Hindlimb muscle (tissue), 1 donor: ENCODE measurements around the gene SLC37A2. TPM values are rescaled to one million over a fixed set of nuclear protein-coding genes. Genes with fewer than 3 reads are reported as not detected.

ENCODE experiments used
- DNase-seq: peaks from one replicate; pipeline ENCODE4 v3.0.0-alpha.2; 2013
- polyA plus RNA-seq: library from polyadenylated mRNA; unstranded; fragments of 120-200 nt; gene quantifications from one replicate; pipeline ENCODE4 v1.2.1, GENCODE V29; 2013; ENCODE audit not compliant: insufficient read length

Gene SLC37A2
- polyA plus RNA-seq, 1 donor, result 5.3 TPM

DNA sequence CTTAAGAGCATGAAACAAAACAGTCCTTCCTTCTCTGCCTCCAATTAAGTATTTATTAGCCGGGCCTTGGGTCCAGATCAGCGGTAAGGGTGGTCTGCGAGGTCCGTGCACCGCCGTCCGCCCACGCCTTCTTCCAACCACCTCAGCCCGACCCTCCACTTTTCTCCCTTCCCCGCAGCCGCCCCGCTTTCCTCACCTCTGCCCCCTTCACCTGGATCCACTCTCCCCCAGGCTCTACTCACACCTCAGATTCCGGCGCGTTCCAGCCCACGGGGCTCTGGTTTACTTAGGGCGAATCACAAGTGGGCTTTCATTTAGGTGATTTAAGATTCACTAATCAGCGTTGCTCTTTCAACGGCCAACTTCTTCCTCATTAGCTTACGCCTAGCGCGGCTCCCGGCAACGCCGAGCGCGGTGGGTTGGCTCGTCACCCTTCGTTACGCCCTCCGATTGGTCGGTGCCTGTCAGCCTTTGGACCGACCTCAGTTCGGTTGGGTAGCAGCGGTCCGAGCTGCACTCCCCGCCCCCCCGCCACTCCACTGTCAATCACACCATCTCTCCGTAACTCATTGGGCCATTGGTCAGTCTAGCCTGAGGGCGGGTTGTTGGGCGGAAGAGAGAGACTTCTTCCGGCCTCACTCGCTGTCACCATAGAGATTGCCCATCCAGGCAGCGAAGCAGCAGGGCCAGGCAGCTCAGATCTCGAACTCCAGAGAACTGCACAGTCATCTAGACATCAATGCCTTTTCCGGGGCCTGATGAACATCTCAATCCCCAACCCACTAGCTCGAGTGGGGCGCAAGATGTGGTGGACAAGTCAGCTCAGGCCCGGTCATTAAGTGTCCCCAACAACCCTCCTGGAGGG lies 48.5 kb downstream of the SLC37A2 start, which contains the start of gene TMEM218:
TSS of gene TMEM218 (minus strand) at position 284 of the 865 bp plus-strand sequence. CDS start 9,385 bp downstream, outside the sequence.
- peak; percentile 99 for DNase-seq

GRCh38 chr11:125112208-125112604 lies 49.1 kb downstream of the SLC37A2 start:
- DNase-seq, result no peak

- DNase-seq, result no peak
Measured at GRCh38 chr11:125114518-125114917, 51.4 kb downstream of the SLC37A2 start.

DNA sequence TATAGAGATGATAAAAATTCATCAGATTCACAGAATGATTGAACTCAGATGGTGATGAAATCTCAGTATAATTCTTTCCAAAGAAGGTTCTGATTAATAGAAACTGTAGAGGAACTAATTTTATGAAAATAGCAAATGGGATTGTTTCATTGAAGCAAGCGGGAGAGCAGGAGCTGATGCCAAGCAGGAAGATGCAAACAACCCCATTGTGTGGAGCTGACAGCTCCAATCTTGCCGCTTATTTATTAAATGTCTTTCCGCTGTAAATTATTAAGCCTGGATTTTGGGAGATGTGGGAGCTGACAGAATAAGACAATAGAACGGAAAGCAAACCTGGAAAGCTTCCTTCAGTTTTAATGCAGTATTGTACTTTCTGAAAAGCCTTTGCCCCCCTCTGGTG lies 54.3 kb downstream of the SLC37A2 start:
- DNase-seq, result no peak

- no peak for DNase-seq
Measured at GRCh38 chr11:125123194-125123946, 60.3 kb downstream of the SLC37A2 start.

GRCh38 chr11:125123947-125124617 lies 61.0 kb downstream of the SLC37A2 start:
- no peak for DNase-seq

- DNase-seq, result no peak
Measured at GRCh38 chr11:125124618-125124992, 61.5 kb downstream of the SLC37A2 start.

DNA sequence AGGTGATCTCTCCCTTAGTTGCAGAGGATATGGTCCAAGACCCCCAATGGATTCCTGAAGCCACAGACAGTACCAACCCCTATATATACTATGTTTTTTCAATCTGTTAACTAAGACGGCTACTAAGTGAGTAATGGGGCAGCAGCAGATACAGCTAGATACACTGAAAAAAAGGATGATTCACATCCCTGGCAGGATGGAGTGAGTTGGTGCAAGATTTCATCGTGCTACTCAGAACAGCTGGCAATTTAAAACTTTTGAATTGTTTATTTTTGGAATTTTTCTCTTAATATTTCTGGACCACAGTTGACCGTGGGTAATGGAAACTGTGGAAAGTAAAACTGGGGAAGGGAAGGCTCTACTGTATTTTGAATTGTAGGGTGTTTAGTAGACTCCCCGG lies 65.3 kb downstream of the SLC37A2 start:
- DNase-seq, result no peak

- no peak for DNase-seq
Measured at GRCh38 chr11:125129316-125129993, 66.3 kb downstream of the SLC37A2 start.

- no peak for DNase-seq
Measured at GRCh38 chr11:125132071-125132470, 69.0 kb downstream of the SLC37A2 start.

- no peak for DNase-seq
Measured at GRCh38 chr11:125132596-125132995, 69.5 kb downstream of the SLC37A2 start.

- DNase-seq, result no peak
Measured at GRCh38 chr11:125136001-125136400, 72.9 kb downstream of the SLC37A2 start.

- DNase-seq, result no peak
Measured at GRCh38 chr11:125138966-125139365, 75.9 kb downstream of the SLC37A2 start.

DNA sequence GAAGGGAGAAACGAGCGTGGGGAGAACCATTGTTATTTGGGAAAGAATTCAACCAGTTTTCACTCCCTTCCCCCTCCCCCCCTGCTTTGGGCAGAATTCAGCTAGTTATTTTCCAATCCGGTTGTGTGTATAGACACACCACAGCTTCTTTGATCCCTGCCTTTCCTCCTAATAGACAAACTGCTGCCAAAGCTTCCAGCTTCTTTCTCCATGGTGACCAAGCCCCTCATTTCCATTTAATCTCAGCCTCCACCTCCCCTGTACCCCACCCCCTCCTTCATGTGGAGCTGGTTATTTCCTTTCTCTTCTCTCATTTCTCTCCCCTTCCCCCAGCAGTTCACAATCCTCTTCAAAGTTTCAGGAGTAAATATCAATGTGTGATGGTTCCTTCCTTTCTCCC lies 76.7 kb downstream of the SLC37A2 start:
- DNase-seq, result no peak

Other genes with a start within 250 kb of the SLC37A2 start
- gene ROBO3, start 197.9 kb upstream of the SLC37A2 start, polyA plus RNA-seq, result 31.8 TPM
- 43.3 TPM for gene ROBO4, start 165.4 kb upstream of the SLC37A2 start, polyA plus RNA-seq
- gene HEPN1, start 144.1 kb upstream of the SLC37A2 start, polyA plus RNA-seq, result 0.26 TPM
- 0.22 TPM for gene HEPACAM, start 127.3 kb upstream of the SLC37A2 start, polyA plus RNA-seq
- 2.7 TPM for gene CCDC15, start 109.1 kb upstream of the SLC37A2 start, polyA plus RNA-seq
- 23.3 TPM for gene TMEM218, start 48.3 kb downstream of the SLC37A2 start, polyA plus RNA-seq
- gene PKNOX2, start 101.4 kb downstream of the SLC37A2 start, polyA plus RNA-seq, result 31.3 TPM